Measurements from ENCODE around the gene ESX1.
"Not testable (repeated sequence)": the region's sequence is repeated elsewhere in the genome, so short reads cannot be mapped to it uniquely, and the experiment has no call there.

ESX1 gene

GRCh38 chrX:104254442-104255115 is at the start of gene ESX1:
Gene ESX1 (minus strand): TSS chrX:104254933. CDS start chrX:104254849, 84 bp downstream.
- no peak for FAIRE-seq

DNA sequence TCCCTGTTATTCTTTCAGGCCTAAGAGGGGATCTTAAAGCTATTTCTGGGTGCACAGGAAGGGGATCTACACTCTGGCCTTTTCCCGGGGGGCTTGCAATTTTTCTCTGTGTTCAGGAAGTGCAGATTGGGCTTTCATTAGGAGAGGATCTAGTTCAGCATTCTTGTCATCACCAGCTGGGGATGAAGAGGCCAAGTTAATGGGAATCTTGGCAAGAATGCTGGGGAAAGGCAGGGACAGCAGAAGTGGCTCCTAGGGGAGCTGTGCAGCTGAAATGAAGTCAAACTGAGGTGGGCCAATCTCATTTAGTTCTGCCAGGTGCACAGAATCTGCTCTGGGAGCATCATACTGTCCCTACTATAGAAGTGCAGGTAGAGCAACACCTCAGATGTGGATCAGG is 40.9 kb upstream of the ESX1 start:
- no peak for FAIRE-seq

- no peak for FAIRE-seq
These were observed 34.2 kb upstream of the ESX1 start for GRCh38 chrX:104288961-104289360.

DNA sequence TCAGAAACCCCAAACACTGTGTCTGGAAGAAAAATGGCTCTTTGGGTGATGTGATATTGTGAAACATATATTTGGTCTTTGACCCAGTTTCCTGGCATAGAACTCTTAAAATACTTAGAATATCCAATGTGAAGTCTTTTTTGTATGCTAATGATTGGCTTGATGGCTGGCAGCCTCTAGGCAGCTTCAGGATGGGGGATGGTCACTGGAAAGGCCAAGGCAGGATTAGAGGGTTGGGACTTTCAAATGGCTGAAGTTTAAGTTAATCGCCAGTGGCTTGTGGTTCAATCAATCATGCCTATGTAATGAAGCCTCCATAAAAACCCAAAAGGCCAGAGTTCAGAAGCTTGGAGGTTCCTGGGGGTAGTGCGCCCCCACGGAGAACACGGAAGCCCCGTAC is 33.5 kb upstream of the ESX1 start:
- no peak for FAIRE-seq

GRCh38 chrX:104285201-104285600 is 30.5 kb upstream of the ESX1 start:
- no peak for FAIRE-seq

- no peak for FAIRE-seq
These were observed 29.8 kb upstream of the ESX1 start for GRCh38 chrX:104284507-104284906.

DNA sequence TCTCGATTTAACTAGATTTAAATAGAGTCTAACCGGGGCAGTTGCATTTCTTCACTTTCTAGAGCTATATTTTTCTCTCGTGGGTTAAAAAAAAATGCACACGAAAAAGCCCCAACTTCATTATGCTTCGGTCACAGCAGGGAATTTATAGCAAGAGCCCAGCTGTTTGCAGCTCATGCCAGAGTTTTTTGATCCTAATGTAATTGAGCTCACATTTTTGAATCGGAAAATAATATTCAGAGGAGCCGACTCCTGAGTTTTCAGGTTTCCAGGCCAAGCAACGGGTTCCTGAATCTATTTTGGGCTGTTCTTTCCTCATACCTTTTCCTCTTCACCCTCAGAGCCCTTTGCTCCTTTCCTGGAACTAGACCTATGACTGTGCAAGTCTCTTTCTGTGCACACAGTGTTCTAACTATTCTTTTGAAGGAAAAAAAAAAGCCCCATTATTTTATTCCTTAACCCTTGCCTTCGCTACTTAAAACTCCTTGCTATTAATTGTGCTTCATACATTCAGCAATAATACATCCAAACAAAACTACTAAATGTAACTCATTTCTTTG is 27.5 kb upstream of the ESX1 start:
- FAIRE-seq = no peak

DNA sequence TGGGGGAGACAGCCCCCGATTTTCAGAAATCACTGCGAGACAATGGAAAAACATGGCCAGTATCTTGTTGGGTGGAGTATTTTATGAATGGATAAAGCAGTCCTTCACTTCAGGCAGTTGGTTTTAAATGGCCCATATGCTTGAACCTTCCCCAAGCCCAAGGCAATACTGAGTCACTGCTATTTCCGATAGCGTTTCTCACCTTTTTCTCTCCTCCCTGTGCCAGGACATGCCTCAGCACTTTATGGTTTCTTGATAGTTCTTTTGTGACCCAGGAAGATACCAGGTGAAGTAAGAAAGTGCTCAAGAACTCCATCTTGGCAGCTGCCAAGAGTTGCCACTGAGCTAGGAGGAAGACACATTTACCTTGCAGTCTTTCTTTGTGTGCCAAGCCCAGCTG is 26.8 kb upstream of the ESX1 start:
- no peak for FAIRE-seq

DNA sequence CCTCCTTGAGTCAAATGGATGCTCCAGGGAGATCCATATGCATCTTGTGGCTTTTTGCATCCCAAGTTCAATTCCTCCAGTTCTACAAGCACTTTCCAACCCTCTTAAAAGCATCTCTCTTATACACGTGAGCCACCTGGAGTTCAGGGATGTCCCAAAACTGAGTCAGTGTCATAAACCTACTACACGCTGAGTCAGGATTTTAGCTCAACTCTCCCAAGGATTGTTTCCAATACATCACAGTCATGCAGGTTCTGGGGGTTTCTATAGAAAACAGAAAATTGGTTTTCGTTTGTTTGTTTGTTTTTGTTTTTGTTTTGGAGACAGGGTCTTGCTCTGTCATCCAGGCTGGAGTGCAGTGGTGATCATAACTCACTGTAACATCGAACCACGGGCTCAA is 25.9 kb upstream of the ESX1 start:
- no peak for FAIRE-seq

- no peak for FAIRE-seq
These were observed 16.3 kb upstream of the ESX1 start for GRCh38 chrX:104270916-104271512.

GRCh38 chrX:104270212-104270611 is 15.5 kb upstream of the ESX1 start:
- no peak for FAIRE-seq

DNA sequence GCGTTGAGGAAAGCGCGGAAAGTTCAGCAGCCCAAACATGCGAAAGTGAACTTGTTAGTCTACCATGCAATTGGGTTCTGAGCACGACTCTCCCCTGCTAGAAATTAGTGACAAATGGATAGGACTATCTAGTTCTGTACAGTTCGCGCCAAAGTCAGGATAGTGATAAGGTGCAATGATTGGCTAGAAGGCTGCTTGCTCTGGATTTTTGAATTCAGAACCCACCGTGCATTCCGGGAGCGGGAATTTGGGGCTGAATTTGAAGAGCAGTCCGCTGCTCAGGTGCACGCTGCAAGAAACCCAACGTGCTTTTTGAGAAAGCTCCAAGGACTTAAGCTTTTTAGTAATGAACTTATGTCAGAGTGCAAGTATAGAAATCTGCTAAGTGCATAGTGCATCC is 732 bp upstream of the ESX1 start:
- no peak for FAIRE-seq

DNA sequence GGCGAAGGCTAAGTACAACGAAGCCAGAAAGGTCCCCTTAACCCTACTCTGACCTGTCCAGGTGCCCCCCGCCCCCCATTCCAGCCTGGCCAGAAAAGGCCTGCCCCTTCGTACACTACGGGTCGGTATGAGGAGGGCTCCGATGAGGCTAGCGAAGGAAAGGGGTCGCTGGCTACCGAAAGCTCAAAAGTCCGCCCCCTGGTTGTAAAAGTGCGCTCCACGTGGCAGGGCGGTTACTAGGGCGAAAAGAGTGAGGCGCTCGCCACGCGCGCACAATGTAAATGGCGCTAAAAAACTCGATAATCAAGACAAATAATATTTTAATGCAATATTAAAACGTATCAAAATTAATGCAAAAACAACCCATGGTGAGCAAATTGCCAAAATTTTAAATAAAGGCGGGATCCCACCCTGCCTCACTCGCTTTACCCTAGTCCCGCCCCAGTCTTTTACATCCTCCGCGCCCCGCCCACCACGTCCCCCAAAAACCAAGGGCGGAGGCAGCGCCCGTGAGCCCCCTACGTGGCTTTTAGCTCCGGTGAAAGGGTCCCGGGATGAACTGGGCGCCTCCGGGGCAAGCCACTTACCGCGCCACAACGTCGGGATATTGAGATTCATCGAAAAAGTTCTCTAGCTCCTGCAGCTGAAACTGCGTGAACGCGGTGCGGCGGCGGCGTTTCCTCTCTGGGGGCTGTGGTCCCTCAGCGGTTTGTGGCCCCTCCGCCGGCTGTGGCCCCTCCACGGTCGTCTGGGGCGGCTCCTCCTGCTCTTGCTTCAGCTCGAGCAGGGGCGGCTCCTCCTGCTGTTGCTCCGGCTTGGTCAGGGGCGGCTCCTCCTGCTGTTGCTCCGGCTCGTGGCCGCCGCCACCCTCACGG is 929 bp downstream of the ESX1 start:
- FAIRE-seq = no peak

DNA sequence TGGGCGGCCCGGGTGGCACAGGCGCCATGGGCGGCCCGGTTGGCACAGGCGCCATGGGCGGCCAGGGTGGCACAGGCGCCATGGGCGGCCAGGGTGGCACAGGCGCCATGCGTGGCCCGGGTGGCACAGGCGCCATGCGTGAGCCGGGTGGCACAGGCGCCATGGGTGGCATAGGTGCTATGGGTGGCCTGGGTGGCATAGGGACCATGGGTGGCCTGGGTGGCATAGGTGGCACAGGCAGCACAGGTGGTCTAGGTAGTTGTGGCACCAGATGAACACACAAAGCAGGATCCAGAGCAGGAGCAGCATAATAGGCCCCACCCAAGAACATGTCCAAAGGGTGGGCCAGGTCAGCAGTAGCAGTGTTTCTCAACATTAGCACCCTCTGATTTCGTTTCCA is 4.3 kb downstream of the ESX1 start:
- no peak for FAIRE-seq

- not testable (repeated sequence) for FAIRE-seq
These were observed 24.7 kb downstream of the ESX1 start for GRCh38 chrX:104230060-104230459.

DNA sequence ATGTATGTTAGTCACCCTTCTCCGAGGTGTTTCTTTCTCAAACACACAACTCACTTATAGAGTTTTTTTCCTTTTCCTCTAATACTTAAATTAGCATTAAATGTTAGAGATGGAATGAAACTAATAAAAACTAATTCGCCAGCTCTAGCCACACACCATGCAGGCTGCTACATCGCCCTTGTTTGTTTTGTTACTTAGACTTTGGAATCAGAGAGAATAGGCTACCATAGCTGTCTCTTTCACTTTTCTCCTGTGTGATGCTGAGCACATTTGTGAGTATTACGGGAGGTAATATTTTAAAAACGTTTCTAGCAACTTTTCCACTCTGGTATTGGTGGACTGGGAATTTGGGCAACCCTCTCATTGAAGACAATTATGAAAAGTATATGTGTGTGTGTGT is 43.5 kb downstream of the ESX1 start:
- FAIRE-seq = no peak

GRCh38 chrX:104205548-104205947 is 49.2 kb downstream of the ESX1 start:
- no peak for FAIRE-seq
